ENCODE results near the gene IGFBP5. TPM values are rescaled to one million over a fixed set of nuclear protein-coding genes. Genes with fewer than 3 reads are reported as not detected.

The IGFBP5 gene
- total RNA-seq, 2 experiments from 2014 or later = not detected

- CTCF ChIA-PET = no interaction called here
- POLR2A ChIA-PET = interaction anchor here (0.7 kb wide), 1 partner anchor 173 kb away, joined by 3 read pairs; no protein-coding TSS in a partner anchor
Observed at GRCh38 chr2:216671791-216672343, 23.5 kb downstream of the IGFBP5 start.

GRCh38 chr2:216671081-216671411 lies 24.3 kb downstream of the IGFBP5 start:
- ChIA-PET POLR2A (no interaction called here), CTCF (no interaction called here)

GRCh38 chr2:216670266-216671080 lies 24.9 kb downstream of the IGFBP5 start:
- POLR2A ChIA-PET = no interaction called here
- CTCF ChIA-PET = no interaction called here

- ChIA-PET POLR2A (no interaction called here), CTCF (interaction anchor here (0.7 to 4.8 kb wide), 9 partner anchors 9 to 1320 kb away, joined by 3 to 55 read pairs (median 4); no protein-coding TSS in a partner anchor)
Observed at GRCh38 chr2:216666461-216667233, 28.7 kb downstream of the IGFBP5 start.

- CTCF ChIA-PET = interaction anchor here (1.3 to 4.8 kb wide), 4 partner anchors 101 to 155 kb away, joined by 3 to 55 read pairs (median 4); no protein-coding TSS in a partner anchor
Observed at GRCh38 chr2:216665717-216666116, 29.6 kb downstream of the IGFBP5 start.

GRCh38 chr2:216665242-216665641 lies 30.1 kb downstream of the IGFBP5 start:
- CTCF ChIA-PET = interaction anchor here (4.8 kb wide), 1 partner anchor 147 kb away, joined by 55 read pairs; no protein-coding TSS in a partner anchor
- POLR2A ChIA-PET = interaction anchor here (0.5 kb wide), 1 partner anchor 169 kb away, joined by 8 read pairs; no protein-coding TSS in a partner anchor

More at GRCh38 chr2:216665717-216666116, 29.6 kb downstream of the IGFBP5 start:
- POLR2A ChIA-PET = no interaction called here

GRCh38 chr2:216664593-216665034 lies 30.7 kb downstream of the IGFBP5 start:
- ChIA-PET POLR2A (interaction anchor here (0.5 kb wide), 1 partner anchor 168 kb away, joined by 8 read pairs; no protein-coding TSS in a partner anchor), CTCF (interaction anchor here (0.5 to 4.8 kb wide), 3 partner anchors 30 to 146 kb away, joined by 3 to 55 read pairs (median 4); no protein-coding TSS in a partner anchor)

GRCh38 chr2:216663846-216664245 lies 31.5 kb downstream of the IGFBP5 start:
- ChIA-PET CTCF (interaction anchor here (1.1 to 1.4 kb wide), 2 partner anchors 138 to 145 kb away, joined by 4 to 5 read pairs; no protein-coding TSS in a partner anchor), POLR2A (interaction anchor here (1.0 kb wide), 1 partner anchor 19 kb away, joined by 3 read pairs; no protein-coding TSS in a partner anchor)

- CTCF ChIA-PET = interaction anchor here (1.4 kb wide), 1 partner anchor 144 kb away, joined by 5 read pairs; no protein-coding TSS in a partner anchor
- POLR2A ChIA-PET = interaction anchor here (1.0 kb wide), 1 partner anchor 18 kb away, joined by 3 read pairs; no protein-coding TSS in a partner anchor
Observed at GRCh38 chr2:216663106-216663505, 32.2 kb downstream of the IGFBP5 start.

GRCh38 chr2:216661639-216662375 lies 33.5 kb downstream of the IGFBP5 start:
- ChIA-PET CTCF (no interaction called here), POLR2A (no interaction called here)

GRCh38 chr2:216661051-216661450 lies 34.3 kb downstream of the IGFBP5 start:
- CTCF ChIA-PET = no interaction called here
- POLR2A ChIA-PET = no interaction called here

- POLR2A ChIA-PET = no interaction called here
- CTCF ChIA-PET = no interaction called here
Observed at GRCh38 chr2:216660496-216660895, 34.9 kb downstream of the IGFBP5 start.

GRCh38 chr2:216659276-216659675 lies 36.1 kb downstream of the IGFBP5 start:
- ChIA-PET CTCF (no interaction called here), POLR2A (no interaction called here)

- ChIA-PET POLR2A (no interaction called here), CTCF (interaction anchor here (2.3 kb wide), 1 partner anchor 136 kb away, joined by 5 read pairs; no protein-coding TSS in a partner anchor)
Observed at GRCh38 chr2:216658757-216659156, 36.6 kb downstream of the IGFBP5 start.

GRCh38 chr2:216657980-216658379 lies 37.4 kb downstream of the IGFBP5 start:
- POLR2A ChIA-PET = no interaction called here
- CTCF ChIA-PET = interaction anchor here (2.3 kb wide), 1 partner anchor 135 kb away, joined by 5 read pairs; no protein-coding TSS in a partner anchor

- ChIA-PET POLR2A (no interaction called here), CTCF (interaction anchor here (1.6 to 2.3 kb wide), 2 partner anchors 10 to 134 kb away, joined by 4 to 5 read pairs; no protein-coding TSS in a partner anchor)
Observed at GRCh38 chr2:216657086-216657855, 38.1 kb downstream of the IGFBP5 start.

- ChIA-PET CTCF (no interaction called here), POLR2A (no interaction called here)
Observed at GRCh38 chr2:216654528-216655052, 40.8 kb downstream of the IGFBP5 start.

GRCh38 chr2:216653931-216654365 lies 41.4 kb downstream of the IGFBP5 start:
- CTCF ChIA-PET = interaction anchor here (1.2 kb wide), 1 partner anchor 13 kb away, joined by 4 read pairs; no protein-coding TSS in a partner anchor
- POLR2A ChIA-PET = no interaction called here
